ENCODE data around the gene KLRG1. TPM values are rescaled to one million over a fixed set of nuclear protein-coding genes. Genes with fewer than 3 reads are reported as not detected.
A peak's percentile ranks its signal among the peaks of the same experiment; 100 is the strongest.

KLRG1 gene
- total and polyA plus RNA-seq, 2 donors: 2.5 to 3.8 TPM

DNA sequence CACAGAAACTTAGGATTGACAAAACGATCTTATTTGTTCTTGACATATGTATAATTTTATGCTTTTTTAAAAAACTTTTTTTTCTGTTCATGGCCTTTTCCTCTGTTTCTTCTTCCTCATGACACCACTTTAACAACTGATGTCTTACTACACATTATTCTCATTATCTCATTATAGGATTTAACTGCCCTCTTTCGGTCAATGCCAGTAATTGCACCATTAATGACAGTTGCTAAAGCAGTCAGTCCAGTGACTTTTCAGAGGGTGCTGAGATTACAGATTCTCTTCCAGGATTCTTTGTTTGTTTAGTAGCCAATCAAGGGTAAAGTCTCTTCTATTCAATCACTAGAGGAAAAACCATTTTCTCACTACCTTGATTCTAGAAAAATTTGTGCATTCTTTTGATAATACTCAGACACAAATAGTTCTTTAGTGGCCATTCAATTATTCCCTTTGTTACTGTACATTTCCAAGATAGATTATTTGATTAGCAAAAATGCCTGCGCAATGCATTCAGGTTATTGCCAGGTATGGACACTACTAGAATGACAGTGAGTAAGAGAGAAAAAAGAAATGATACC is 50.1 kb downstream of the KLRG1 start:
- H3K36me3 ChIP-seq (ENCODE audit: insufficient read depth): no peaks in the 10 kb centered on the region
- no peak overlapping the region for H3K27ac ChIP-seq (ENCODE audit: low read depth)
- H3K4me3 ChIP-seq (ENCODE audit: low read depth, low read length): no peak overlapping the region
- 10% methylated on average over 3 of the region's 3 CpGs for WGBS
- H3K4me1 ChIP-seq (ENCODE audit: insufficient read depth): no peaks in the 10 kb centered on the region
- DNase-seq (ENCODE audit: extremely low spot score): peak; percentile 6

DNA sequence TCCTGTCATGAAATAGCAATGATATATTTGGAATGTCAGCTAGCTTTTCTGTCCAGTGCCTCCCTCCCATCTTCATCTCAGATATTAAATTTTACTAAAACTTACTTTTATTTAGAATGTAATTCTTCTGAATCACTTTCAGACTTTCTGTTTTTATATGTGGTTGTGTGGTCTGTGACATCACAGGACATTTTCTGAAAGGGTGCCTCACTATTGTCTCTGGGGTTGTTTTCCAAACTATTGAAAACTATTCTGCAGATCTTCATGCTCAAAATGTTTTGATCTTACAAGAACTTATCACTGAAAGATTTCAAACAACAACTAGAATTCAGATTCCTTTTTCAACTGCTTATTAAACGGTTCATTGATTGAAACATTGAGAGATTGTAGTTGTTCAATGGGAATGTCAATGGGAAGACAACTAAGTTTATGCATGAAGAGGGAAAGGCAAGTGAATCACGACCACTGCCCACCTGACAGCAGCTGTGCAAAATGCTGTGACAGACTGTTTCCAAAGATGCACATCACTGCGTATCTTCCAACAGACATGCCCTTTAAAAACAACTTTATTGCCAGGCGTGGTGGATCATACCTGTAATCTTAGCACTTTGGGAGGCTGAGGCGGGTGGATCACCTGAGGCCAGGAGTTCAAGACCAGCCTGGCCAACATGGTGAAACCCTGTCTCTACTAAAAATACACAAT is 51.3 kb downstream of the KLRG1 start:
- Histone ChIP-seq H3K27ac (ENCODE audit: low read depth) (no peak overlapping the region), H3K36me3 (ENCODE audit: insufficient read depth) (no peaks in the 10 kb centered on the region), H3K4me1 (ENCODE audit: insufficient read depth) (no peaks in the 10 kb centered on the region), H3K4me3 (ENCODE audit: low read depth, low read length) (no peak overlapping the region)
- no peak for DNase-seq (ENCODE audit: extremely low spot score)
- 80% methylated on average over 5 of the region's 5 CpGs for WGBS

DNA sequence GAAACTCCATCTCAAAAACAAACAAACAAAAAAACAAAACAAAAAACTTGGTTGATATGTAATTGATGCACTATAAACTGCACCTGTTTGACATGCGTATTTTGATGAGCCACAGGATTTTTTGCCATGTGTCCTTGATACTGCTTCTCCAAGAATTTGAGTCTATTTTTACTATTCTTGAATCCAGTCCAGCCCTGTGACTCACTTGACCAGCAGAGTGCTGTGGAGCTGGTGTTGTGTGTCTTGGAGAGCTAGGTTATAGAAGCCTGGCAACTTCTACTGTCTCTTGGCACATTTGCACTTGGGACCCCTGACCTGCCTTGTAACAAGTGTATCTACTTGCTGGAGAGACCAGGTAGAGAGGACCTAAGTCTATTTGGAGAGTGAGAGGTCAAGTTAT is 52.0 kb downstream of the KLRG1 start:
- H3K27ac ChIP-seq (ENCODE audit: low read depth): no peak overlapping the region

DNA sequence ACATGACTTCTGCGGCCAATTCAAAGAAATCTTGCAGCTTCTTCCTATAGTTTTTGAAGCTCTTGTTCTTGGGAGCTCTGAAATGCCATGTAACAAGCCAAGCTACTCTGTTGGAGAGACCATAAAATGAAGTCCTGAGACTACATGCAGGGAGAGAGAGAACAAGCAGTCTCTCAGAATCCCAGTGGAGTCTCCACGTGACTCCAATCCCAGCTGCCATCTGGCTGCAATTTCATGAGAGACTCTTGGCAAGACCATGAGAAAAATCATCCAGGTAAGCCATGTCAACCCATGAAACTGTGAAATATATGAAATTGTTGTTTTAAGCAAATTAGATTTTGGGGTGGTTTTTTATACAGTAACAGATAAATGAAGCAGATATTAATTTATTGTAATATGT is 54.4 kb downstream of the KLRG1 start:
- no peak for DNase-seq (ENCODE audit: extremely low spot score)
- no peaks in the 10 kb centered on the region for H3K36me3 ChIP-seq (ENCODE audit: insufficient read depth)
- no peaks in the 10 kb centered on the region for H3K4me1 ChIP-seq (ENCODE audit: insufficient read depth)
- no peak overlapping the region for H3K27ac ChIP-seq (ENCODE audit: low read depth)
- no peak overlapping the region for H3K4me3 ChIP-seq (ENCODE audit: low read depth, low read length)
- WGBS: 79% methylated on average over 2 of the region's 2 CpGs

More for the DNA sequence above, 52.0 kb downstream of the KLRG1 start:
- Histone ChIP-seq H3K4me1 (ENCODE audit: insufficient read depth) (no peaks in the 10 kb centered on the region), H3K36me3 (ENCODE audit: insufficient read depth) (no peaks in the 10 kb centered on the region), H3K4me3 (ENCODE audit: low read depth, low read length) (no peak overlapping the region)
- no peak for DNase-seq (ENCODE audit: extremely low spot score)
- WGBS: 43% methylated on average over 1 of the region's 1 CpG

- Histone ChIP-seq H3K36me3 (ENCODE audit: insufficient read depth) (no peaks in the 10 kb centered on the region), H3K4me1 (ENCODE audit: insufficient read depth) (no peaks in the 10 kb centered on the region), H3K27ac (ENCODE audit: low read depth) (no peak overlapping the region), H3K4me3 (ENCODE audit: low read depth, low read length) (no peak overlapping the region)
- DNase-seq (ENCODE audit: extremely low spot score): no peak
- WGBS: 85% methylated on average over 1 of the region's 1 CpG
Measured at GRCh38 chr12:9047105-9047504, 57.8 kb downstream of the KLRG1 start.

GRCh38 chr12:9048930-9049329 is 59.6 kb downstream of the KLRG1 start:
- WGBS: 93% methylated on average over 2 of the region's 2 CpGs
- Histone ChIP-seq H3K27ac (ENCODE audit: low read depth) (no peak overlapping the region), H3K36me3 (ENCODE audit: insufficient read depth) (no peaks in the 10 kb centered on the region), H3K4me3 (ENCODE audit: low read depth, low read length) (no peak overlapping the region), H3K4me1 (ENCODE audit: insufficient read depth) (no peaks in the 10 kb centered on the region)
- DNase-seq (ENCODE audit: extremely low spot score): no peak

DNA sequence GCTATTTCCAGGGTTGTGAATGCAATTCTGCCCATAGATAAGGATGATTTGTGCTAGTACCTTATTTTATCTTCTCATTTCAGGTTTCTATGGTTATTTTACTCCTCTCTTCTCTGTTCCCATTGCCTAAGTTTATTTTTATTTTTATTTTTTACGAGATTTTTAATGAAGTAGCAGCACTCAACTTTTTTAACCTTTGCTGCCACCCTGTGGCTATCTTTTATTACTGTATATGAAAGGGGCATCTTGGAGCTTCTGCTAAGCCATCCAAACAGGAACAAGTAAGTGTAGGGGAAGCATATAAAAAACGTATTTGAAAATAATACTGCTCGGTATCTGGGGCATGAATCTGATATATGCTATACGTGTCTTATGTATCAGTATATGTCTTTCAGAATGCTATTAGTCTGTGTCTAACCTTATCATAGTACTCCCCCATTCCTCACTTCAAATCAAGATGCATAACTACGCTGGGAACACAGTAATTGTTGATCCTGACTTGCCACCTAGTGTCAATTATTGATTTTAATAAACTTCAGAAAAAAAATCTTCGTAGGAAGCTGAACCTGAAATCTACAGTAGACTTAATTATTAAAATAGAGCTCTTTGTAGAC is 60.3 kb downstream of the KLRG1 start:
- Histone ChIP-seq H3K4me1 (ENCODE audit: insufficient read depth) (no peaks in the 10 kb centered on the region), H3K36me3 (ENCODE audit: insufficient read depth) (no peaks in the 10 kb centered on the region), H3K27ac (ENCODE audit: low read depth) (no peak overlapping the region), H3K4me3 (ENCODE audit: low read depth, low read length) (no peak overlapping the region)
- DNase-seq (ENCODE audit: extremely low spot score): peak; percentile 6
- 28% methylated on average over 6 of the region's 6 CpGs for WGBS

GRCh38 chr12:9050521-9051157 is 61.3 kb downstream of the KLRG1 start:
- WGBS: 84% methylated on average over 15 of the region's 15 CpGs
- no peak for DNase-seq (ENCODE audit: extremely low spot score)
- H3K4me3 ChIP-seq (ENCODE audit: low read depth, low read length): no peak overlapping the region
- H3K4me1 ChIP-seq (ENCODE audit: insufficient read depth): no peaks in the 10 kb centered on the region
- no peaks in the 10 kb centered on the region for H3K36me3 ChIP-seq (ENCODE audit: insufficient read depth)
- H3K27ac ChIP-seq (ENCODE audit: low read depth): no peak overlapping the region

DNA sequence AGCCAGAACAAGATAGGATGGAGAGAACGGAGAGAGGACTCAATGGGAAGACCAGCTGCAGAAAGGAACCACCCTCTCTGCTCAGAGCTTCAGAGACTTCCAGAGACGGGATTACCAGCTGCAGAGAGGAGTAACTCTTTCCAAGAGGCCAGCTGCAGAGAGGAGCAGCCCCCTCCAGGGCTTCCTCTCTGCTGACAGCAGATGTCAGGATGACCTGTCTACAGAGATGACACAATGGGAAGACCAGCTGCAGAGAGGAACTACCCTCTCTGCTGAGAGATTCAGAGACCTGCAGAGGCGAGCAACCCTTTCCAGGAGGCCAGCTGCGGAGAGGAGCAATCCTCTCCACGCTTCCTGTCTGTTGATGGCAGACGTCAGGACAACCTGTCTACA is 61.8 kb downstream of the KLRG1 start:
- Histone ChIP-seq H3K4me3 (ENCODE audit: low read depth, low read length) (no peak overlapping the region), H3K36me3 (ENCODE audit: insufficient read depth) (no peaks in the 10 kb centered on the region), H3K4me1 (ENCODE audit: insufficient read depth) (no peaks in the 10 kb centered on the region), H3K27ac (ENCODE audit: low read depth) (no peak overlapping the region)
- DNase-seq (ENCODE audit: extremely low spot score): no peak
- WGBS: 56% methylated on average over 6 of the region's 6 CpGs

GRCh38 chr12:9052610-9053009 is 63.3 kb downstream of the KLRG1 start:
- WGBS: 55% methylated on average over 1 of the region's 1 CpG
- no peak overlapping the region for H3K4me3 ChIP-seq (ENCODE audit: low read depth, low read length)
- H3K27ac ChIP-seq (ENCODE audit: low read depth): no peak overlapping the region
- H3K4me1 ChIP-seq (ENCODE audit: insufficient read depth): no peaks in the 10 kb centered on the region
- no peaks in the 10 kb centered on the region for H3K36me3 ChIP-seq (ENCODE audit: insufficient read depth)
- DNase-seq (ENCODE audit: extremely low spot score): no peak

Other genes with a start within 250 kb of the KLRG1 start
- gene A2ML1, start 166.9 kb upstream of the KLRG1 start, total RNA-seq: 4.1 TPM
- gene A2ML1, start 166.9 kb upstream of the KLRG1 start, polyA plus RNA-seq: 0.11 TPM
- 42.3 TPM for gene PHC1, start 75.0 kb upstream of the KLRG1 start, total RNA-seq
- gene PHC1, start 75.0 kb upstream of the KLRG1 start, polyA plus RNA-seq: 39.9 TPM
- gene M6PR, start 39.9 kb upstream of the KLRG1 start, total RNA-seq: 93.1 TPM
- 76.9 TPM for gene M6PR, start 39.9 kb upstream of the KLRG1 start, polyA plus RNA-seq
- gene A2M, start 126.4 kb downstream of the KLRG1 start, total RNA-seq: 428 TPM
- gene A2M, start 126.4 kb downstream of the KLRG1 start, polyA plus RNA-seq: 990 TPM
- 1.7 TPM for gene PZP, start 218.8 kb downstream of the KLRG1 start, total RNA-seq
- 0.28 TPM for gene PZP, start 218.8 kb downstream of the KLRG1 start, polyA plus RNA-seq

All from urinary bladder (tissue), 4 donors.